Fibroblast of lung (primary cell): ENCODE data around the gene ALG3. TPM values are rescaled to one million over a fixed set of nuclear protein-coding genes. Genes with fewer than 3 reads are reported as not detected.
A peak's percentile ranks its signal among the peaks of the same experiment; 100 is the strongest.

ENCODE experiments used
- DNase-seq, 2 donors: peaks; one replicate each; pipeline versions ENCODE4 v3.0.0 to v3.0.0-alpha.2; 2010; ENCODE audit warnings: low read depth in 2 of 2
- H2AFZ ChIP-seq: 2 replicates; pipeline ENCODE4 v1.5.1; 2012; ENCODE audit warnings: low read length, control low read depth, inconsistent platforms
- H3K27ac ChIP-seq: 2 replicates; pipeline ENCODE4 v1.5.1; 2011; ENCODE audit warnings: low read length, control low read depth; ENCODE audit not compliant: insufficient read depth
- H3K27me3 ChIP-seq: 2 replicates; pipeline ENCODE4 v1.5.1; 2011; ENCODE audit warnings: mild to moderate bottlenecking, low read length; ENCODE audit not compliant: control insufficient read depth, insufficient read depth
- H3K36me3 ChIP-seq: 2 replicates; pipeline ENCODE4 v1.5.1; 2011; ENCODE audit warnings: low read length; ENCODE audit not compliant: control insufficient read depth, insufficient read depth
- H3K4me1 ChIP-seq: 2 replicates; pipeline ENCODE4 v1.5.1; 2011; ENCODE audit warnings: low read length; ENCODE audit not compliant: control insufficient read depth, insufficient read depth; ENCODE audit errors: extremely low read depth
- H3K4me2 ChIP-seq: 2 replicates; pipeline ENCODE4 v1.5.1; 2011; ENCODE audit warnings: low read length, control low read depth; ENCODE audit not compliant: insufficient read depth; ENCODE audit errors: extremely low read depth
- H3K4me3 ChIP-seq, 4 experiments: fragments of 200-600 bp in 1 of 4; sonication (generic) in 1 of 4; replicated peaks in 1 of 4; 2 replicates each; pipeline ENCODE4 v1.5.1; 2011 to 2016; ENCODE audit warnings: low read length in 4 of 4, low read depth in 3 of 4, mild to moderate bottlenecking in 3 of 4, control low read depth in 2 of 4, inconsistent platforms in 1 of 4, mixed read lengths in 1 of 4; ENCODE audit not compliant: insufficient read depth in 1 of 4; ENCODE audit errors: control extremely low read depth in 1 of 4
- H3K79me2 ChIP-seq: 2 replicates; pipeline ENCODE4 v1.5.1; 2012; ENCODE audit warnings: mild to moderate bottlenecking, low read length, inconsistent platforms; ENCODE audit not compliant: control insufficient read depth, insufficient read depth
- H3K9ac ChIP-seq: 2 replicates; pipeline ENCODE4 v1.5.1; 2011; ENCODE audit warnings: mild to moderate bottlenecking, low read length, control low read depth; ENCODE audit not compliant: insufficient read depth
- H3K9me3 ChIP-seq: 2 replicates; pipeline ENCODE4 v1.5.1; 2012; ENCODE audit warnings: low read depth, low read length; ENCODE audit not compliant: control insufficient read depth, insufficient read depth
- H4K20me1 ChIP-seq: 2 replicates; pipeline ENCODE4 v1.5.1; 2011; ENCODE audit warnings: low read length; ENCODE audit not compliant: control insufficient read depth, insufficient read depth; ENCODE audit errors: extremely low read depth
- EZH2 ChIP-seq: IDR thresholded peaks from 2 replicates; pipeline ENCODE4 v1.5.1; 2012; ENCODE audit warnings: low read length, control low read depth, mild to moderate bottlenecking; ENCODE audit errors: missing control alignments
- polyA plus RNA-seq, 2 donors: library from polyadenylated mRNA; depleted of rRNA in 1 of 2; stranded (reverse) in 1 of 2; unstranded in 1 of 2; fragments of >200 nt; gene quantifications; 2 replicates each; pipeline ENCODE4 v1.2.1, GENCODE V29; 2011 to 2012; ENCODE audit warnings: missing spikeins in 1 of 2
- total RNA-seq: library from RNA; depleted of rRNA; stranded (reverse); fragments of >200 nt; gene quantifications from 2 replicates; pipeline ENCODE4 v1.2.1, GENCODE V29; 2014
- TF ChIP-seq, protein P1 (sequence below), 2 donors: IDR thresholded peaks in 1 of 2; conservative IDR thresholded peaks in 1 of 2; 1 replicate in 1 of 2; 2 replicates in 1 of 2; pipeline ENCODE4 v1.5.1; 2011 to 2012; ENCODE audit warnings: low read length in 2 of 2, control low read depth in 1 of 2, inconsistent platforms in 1 of 2, low read depth in 1 of 2, mild to moderate bottlenecking in 1 of 2

ALG3 gene
- total and polyA plus RNA-seq, 2 donors (not counting 1 experiment from before 2014, with no cell fraction given) = 21.6 to 27.2 TPM

DNA sequence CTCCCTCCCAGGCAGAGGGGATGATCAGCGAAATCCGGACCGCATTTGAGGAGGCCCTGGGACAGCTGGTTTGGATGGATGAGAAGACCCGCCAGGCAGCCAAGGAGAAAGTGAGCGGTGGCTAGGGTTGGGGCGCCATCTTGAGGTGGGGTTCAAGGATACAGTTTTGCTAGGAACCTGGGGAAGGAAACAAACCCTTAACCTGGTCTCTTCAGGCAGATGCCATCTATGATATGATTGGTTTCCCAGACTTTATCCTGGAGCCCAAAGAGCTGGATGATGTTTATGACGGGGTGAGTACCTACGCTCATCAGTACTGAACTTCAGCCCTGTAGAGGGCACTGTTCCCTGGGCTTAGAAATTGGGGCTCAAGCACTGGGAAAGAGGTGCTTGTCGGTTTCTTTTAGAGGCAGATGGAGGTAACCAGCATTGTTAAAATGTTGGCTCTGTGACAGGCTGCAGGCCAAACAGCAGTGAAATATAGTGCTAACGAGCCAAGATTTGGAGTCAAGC is 40.7 kb upstream of the ALG3 start:
- H3K9ac ChIP-seq = no peak overlapping the region
- H3K79me2 ChIP-seq = no peaks in the 10 kb centered on the region
- no peak overlapping the region for H3K4me2 ChIP-seq
- no peaks in the 10 kb centered on the region for H3K4me1 ChIP-seq
- no peak overlapping the region for H3K4me3 ChIP-seq
- H3K27me3 ChIP-seq = peaks cover 11% of the 10 kb centered on the region
- H4K20me1 ChIP-seq = no peaks in the 10 kb centered on the region
- no peak overlapping the region for H3K27ac ChIP-seq
- H2AFZ ChIP-seq = no peak overlapping the region
- peak; percentile 19 to 52 for DNase-seq
- TF ChIP-seq, protein P1, sequence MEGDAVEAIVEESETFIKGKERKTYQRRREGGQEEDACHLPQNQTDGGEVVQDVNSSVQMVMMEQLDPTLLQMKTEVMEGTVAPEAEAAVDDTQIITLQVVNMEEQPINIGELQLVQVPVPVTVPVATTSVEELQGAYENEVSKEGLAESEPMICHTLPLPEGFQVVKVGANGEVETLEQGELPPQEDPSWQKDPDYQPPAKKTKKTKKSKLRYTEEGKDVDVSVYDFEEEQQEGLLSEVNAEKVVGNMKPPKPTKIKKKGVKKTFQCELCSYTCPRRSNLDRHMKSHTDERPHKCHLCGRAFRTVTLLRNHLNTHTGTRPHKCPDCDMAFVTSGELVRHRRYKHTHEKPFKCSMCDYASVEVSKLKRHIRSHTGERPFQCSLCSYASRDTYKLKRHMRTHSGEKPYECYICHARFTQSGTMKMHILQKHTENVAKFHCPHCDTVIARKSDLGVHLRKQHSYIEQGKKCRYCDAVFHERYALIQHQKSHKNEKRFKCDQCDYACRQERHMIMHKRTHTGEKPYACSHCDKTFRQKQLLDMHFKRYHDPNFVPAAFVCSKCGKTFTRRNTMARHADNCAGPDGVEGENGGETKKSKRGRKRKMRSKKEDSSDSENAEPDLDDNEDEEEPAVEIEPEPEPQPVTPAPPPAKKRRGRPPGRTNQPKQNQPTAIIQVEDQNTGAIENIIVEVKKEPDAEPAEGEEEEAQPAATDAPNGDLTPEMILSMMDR (conservative IDR thresholded peaks at IDR 0.05 in 1 of 2, IDR thresholded peaks at IDR 0.05 in 1 of 2; ENCODE audit: low read depth in 1 of 2, low read length in 2 of 2) = peak; percentile 62 to 72
- no peak for TF ChIP-seq EZH2
- H3K36me3 ChIP-seq = no peaks in the 10 kb centered on the region
- H3K9me3 ChIP-seq = no peaks in the 10 kb centered on the region

DNA sequence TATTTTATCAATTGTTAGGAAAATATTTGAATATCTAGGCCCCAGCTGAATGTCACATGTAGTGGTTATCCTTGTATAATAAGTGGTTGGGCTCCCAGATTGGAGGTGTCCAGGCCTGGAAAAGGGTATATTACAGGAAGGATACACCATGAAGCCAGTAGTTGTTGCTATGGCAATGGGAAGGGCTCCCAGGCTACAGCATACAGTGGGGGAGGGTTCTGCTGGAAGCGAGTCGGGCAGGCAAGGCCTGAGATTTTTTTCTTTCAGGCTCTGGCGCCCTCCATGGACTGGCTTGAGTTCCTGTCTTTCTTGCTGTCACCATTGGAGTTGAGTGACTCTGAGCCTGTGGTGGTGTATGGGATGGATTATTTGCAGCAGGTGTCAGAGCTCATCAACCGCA is 35.9 kb upstream of the ALG3 start:
- peak; percentile 69 to 74 for DNase-seq
- H3K79me2 ChIP-seq = no peaks in the 10 kb centered on the region
- no peaks in the 10 kb centered on the region for H4K20me1 ChIP-seq

DNA sequence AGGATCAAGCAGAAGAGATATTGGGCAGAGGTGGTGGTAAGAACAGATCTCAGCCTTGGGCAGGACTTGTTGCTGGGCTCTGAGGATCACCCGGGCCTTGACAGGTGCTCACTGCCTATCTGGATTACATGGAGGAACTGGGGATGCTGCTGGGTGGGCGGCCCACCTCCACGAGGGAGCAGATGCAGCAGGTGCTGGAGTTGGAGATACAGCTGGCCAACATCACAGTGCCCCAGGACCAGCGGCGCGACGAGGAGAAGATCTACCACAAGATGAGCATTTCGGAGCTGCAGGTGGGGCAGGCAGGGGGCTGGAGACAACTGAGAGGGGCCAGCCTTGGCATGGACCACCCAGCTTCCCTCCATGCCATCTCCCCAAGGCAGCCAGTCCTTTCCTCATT is 34.9 kb upstream of the ALG3 start:
- H3K27ac ChIP-seq = no peak overlapping the region
- H3K9me3 ChIP-seq = no peaks in the 10 kb centered on the region
- no peaks in the 10 kb centered on the region for H3K4me1 ChIP-seq
- H3K27me3 ChIP-seq = peaks cover 12% of the 10 kb centered on the region
- no peak overlapping the region for H3K4me2 ChIP-seq
- H3K79me2 ChIP-seq = no peaks in the 10 kb centered on the region
- no peak overlapping the region for H3K4me3 ChIP-seq
- H3K9ac ChIP-seq = no peak overlapping the region
- no peak for TF ChIP-seq EZH2
- TF ChIP-seq, protein P1 (conservative IDR thresholded peaks at IDR 0.05 in 1 of 2, IDR thresholded peaks at IDR 0.05 in 1 of 2; ENCODE audit: low read depth in 1 of 2, low read length in 2 of 2) = no peak
- H3K36me3 ChIP-seq = no peaks in the 10 kb centered on the region
- H4K20me1 ChIP-seq = no peaks in the 10 kb centered on the region
- H2AFZ ChIP-seq = no peak overlapping the region
- DNase-seq = no peak

More for the DNA sequence above, 35.9 kb upstream of the ALG3 start:
- Histone ChIP-seq H3K9me3 (no peaks in the 10 kb centered on the region), H3K4me3 (no peak overlapping the region), H2AFZ (no peak overlapping the region), H3K36me3 (no peaks in the 10 kb centered on the region), H3K4me1 (no peaks in the 10 kb centered on the region), H3K27me3 (peaks cover 12% of the 10 kb centered on the region), H3K9ac (no peak overlapping the region), H3K27ac (no peak overlapping the region), H3K4me2 (no peak overlapping the region)
- TF ChIP-seq, protein P1 (conservative IDR thresholded peaks at IDR 0.05 in 1 of 2, IDR thresholded peaks at IDR 0.05 in 1 of 2; ENCODE audit: low read depth in 1 of 2, low read length in 2 of 2) = peak; percentile 49 to 50
- no peak for TF ChIP-seq EZH2
